BE2C (cell line): ENCODE results near the gene LDB2.

Experiments
- DNase-seq: peaks from one replicate; pipeline ENCODE4 v3.0.0-alpha.2; 2020
- H3K27me3 ChIP-seq: fragments of 250-450 bp; sonication (Bioruptor Pico); 2 replicates; pipeline ENCODE4 v1.5.1; 2020; ENCODE audit warnings: mild to moderate bottlenecking
- H3K36me3 ChIP-seq: fragments of 250-450 bp; sonication (Bioruptor Pico); 2 replicates; pipeline ENCODE4 v1.5.1; 2020; ENCODE audit warnings: mild to moderate bottlenecking
- H3K4me1 ChIP-seq: fragments of 250-450 bp; sonication (Bioruptor Pico); 2 replicates; pipeline ENCODE4 v1.5.1; 2020
- H3K4me3 ChIP-seq: 2 replicates; pipeline ENCODE4 v1.5.1; 2011; ENCODE audit warnings: low read depth, low read length
- H3K9me3 ChIP-seq: fragments of 250-450 bp; sonication (Bioruptor Pico); 2 replicates; pipeline ENCODE4 v1.5.1; 2020
- TF ChIP-seq, protein P1 (sequence below): IDR thresholded peaks from 2 replicates; pipeline ENCODE4 v1.5.1; 2012; ENCODE audit warnings: mild to moderate bottlenecking, low read depth, low read length

Gene LDB2

DNA sequence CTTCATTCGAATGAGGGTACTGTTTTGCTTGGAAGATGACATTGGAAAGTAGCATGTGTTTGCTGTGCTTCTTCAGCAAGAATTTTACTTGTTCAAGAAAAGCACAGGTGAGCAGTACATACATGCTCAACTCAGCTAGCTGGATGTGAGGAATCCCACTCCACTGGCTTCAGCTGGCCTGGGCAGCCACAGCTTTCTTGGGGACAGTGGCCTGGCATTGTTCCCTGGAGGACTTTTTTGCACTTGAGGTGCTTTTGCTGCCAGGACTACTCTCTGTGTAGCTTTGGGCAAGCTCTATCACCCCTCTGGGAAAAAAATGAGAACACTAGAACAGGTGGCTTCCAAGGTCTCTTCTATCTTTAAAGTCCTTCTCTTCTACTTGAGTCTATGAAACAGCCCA lies 184.3 kb downstream of the LDB2 start:
- H3K36me3 ChIP-seq: no peaks in the 10 kb centered on the region
- TF ChIP-seq, protein P1, sequence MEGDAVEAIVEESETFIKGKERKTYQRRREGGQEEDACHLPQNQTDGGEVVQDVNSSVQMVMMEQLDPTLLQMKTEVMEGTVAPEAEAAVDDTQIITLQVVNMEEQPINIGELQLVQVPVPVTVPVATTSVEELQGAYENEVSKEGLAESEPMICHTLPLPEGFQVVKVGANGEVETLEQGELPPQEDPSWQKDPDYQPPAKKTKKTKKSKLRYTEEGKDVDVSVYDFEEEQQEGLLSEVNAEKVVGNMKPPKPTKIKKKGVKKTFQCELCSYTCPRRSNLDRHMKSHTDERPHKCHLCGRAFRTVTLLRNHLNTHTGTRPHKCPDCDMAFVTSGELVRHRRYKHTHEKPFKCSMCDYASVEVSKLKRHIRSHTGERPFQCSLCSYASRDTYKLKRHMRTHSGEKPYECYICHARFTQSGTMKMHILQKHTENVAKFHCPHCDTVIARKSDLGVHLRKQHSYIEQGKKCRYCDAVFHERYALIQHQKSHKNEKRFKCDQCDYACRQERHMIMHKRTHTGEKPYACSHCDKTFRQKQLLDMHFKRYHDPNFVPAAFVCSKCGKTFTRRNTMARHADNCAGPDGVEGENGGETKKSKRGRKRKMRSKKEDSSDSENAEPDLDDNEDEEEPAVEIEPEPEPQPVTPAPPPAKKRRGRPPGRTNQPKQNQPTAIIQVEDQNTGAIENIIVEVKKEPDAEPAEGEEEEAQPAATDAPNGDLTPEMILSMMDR: no peak
- no peak for DNase-seq
- H3K9me3 ChIP-seq: no peaks in the 10 kb centered on the region
- H3K4me1 ChIP-seq: no peaks in the 10 kb centered on the region; the same call in 1 of the 2 replicates
- no peak overlapping the region for H3K4me3 ChIP-seq
- no peaks in the 10 kb centered on the region for H3K27me3 ChIP-seq

- no peaks in the 10 kb centered on the region for H3K27me3 ChIP-seq
- DNase-seq: no peak
- H3K36me3 ChIP-seq: no peaks in the 10 kb centered on the region
- no peaks in the 10 kb centered on the region; the same call in 1 of the 2 replicates for H3K4me1 ChIP-seq
- H3K4me3 ChIP-seq: no peak overlapping the region
- H3K9me3 ChIP-seq: no peaks in the 10 kb centered on the region
- TF ChIP-seq, protein P1: no peak
These were observed 184.7 kb downstream of the LDB2 start for GRCh38 chr4:16713696-16714095.

GRCh38 chr4:16713271-16713670 lies 185.2 kb downstream of the LDB2 start:
- no peak for DNase-seq
- TF ChIP-seq, protein P1: no peak
- H3K36me3 ChIP-seq: no peaks in the 10 kb centered on the region
- no peaks in the 10 kb centered on the region; the same call in 1 of the 2 replicates for H3K4me1 ChIP-seq
- no peaks in the 10 kb centered on the region for H3K9me3 ChIP-seq
- H3K4me3 ChIP-seq: no peak overlapping the region
- H3K27me3 ChIP-seq: no peaks in the 10 kb centered on the region

DNA sequence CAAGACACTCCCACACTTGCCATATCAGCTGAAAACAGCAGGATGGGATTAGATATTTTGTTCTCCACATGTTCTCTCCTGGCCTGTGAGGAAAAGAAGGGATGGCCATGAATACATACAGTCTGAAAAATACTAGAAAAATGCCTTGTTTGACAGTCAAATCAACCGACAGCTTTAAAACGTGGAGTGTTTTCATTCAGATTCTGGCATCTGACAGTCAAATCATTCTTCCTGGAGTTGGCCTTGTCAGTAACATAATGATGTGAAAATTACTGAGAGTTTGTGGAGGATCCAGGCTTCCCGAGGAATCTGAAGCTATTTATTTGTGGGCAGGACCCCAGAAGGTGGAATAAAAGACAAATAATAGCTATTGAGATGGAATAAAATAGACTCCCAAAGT lies 188.2 kb downstream of the LDB2 start:
- Histone ChIP-seq H3K4me3 (no peak overlapping the region), H3K27me3 (no peaks in the 10 kb centered on the region), H3K9me3 (no peaks in the 10 kb centered on the region), H3K36me3 (no peaks in the 10 kb centered on the region), H3K4me1 (no peaks in the 10 kb centered on the region)
- TF ChIP-seq, protein P1: no peak
- DNase-seq: no peak

DNA sequence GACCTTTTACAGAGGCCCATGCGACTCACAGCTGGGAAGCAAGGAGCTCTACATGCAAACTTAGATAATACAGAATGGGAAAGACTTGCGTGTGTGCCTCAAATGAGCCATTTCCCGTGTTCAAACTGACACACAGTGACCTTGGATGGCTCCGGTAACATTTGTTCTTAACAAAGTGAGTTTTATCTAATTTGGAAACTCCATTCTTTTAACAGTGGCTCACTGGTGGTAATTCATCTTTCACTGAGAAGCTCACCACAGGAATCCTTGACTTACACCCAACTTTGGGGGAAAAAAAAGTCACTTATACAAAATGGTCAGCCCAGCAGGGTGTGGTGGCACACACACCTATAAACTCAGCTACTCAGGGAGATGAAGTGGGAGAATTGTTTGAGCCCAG lies 190.6 kb downstream of the LDB2 start:
- H3K27me3 ChIP-seq: no peaks in the 10 kb centered on the region
- H3K4me3 ChIP-seq: no peak overlapping the region
- H3K4me1 ChIP-seq: no peaks in the 10 kb centered on the region
- TF ChIP-seq, protein P1: no peak
- H3K36me3 ChIP-seq: no peaks in the 10 kb centered on the region
- DNase-seq: no peak
- H3K9me3 ChIP-seq: no peaks in the 10 kb centered on the region

DNA sequence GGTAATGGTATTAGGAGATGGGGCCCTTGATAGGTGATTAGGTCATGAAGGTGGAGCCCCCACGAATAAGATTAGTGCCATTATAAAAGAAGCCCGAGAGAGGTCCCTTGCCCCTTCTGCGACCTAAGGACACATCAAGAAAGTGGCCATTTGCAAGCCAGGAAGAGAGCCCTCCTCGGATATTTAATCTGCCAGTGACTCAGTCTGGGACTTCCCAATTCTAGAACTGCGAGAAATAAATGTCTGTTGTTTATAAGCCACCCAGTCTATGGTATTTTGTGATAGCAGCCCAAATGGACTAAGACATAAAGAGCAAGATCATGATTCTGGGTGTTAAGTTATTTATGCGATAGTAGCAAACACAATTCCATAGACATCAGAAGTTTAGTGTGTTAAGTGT lies 192.2 kb downstream of the LDB2 start:
- DNase-seq: no peak
- Histone ChIP-seq H3K9me3 (no peaks in the 10 kb centered on the region), H3K27me3 (no peaks in the 10 kb centered on the region), H3K36me3 (no peaks in the 10 kb centered on the region), H3K4me3 (no peak overlapping the region), H3K4me1 (no peaks in the 10 kb centered on the region)
- TF ChIP-seq, protein P1: no peak
